H9 (cell line): ENCODE results near the gene PPP5C. TPM values are rescaled to one million over a fixed set of nuclear protein-coding genes. Genes with fewer than 3 reads are reported as not detected.

Experiments used
- DNase-seq: peaks from one replicate; pipeline ENCODE4 v3.0.0-alpha.2; 2017
- H2AFZ ChIP-seq: one replicate; pipeline ENCODE4 v1.6.1; 2013; ENCODE audit warnings: mild to moderate bottlenecking, low read length, control low read depth, moderate library complexity
- H2AK5ac ChIP-seq: 2 replicates; pipeline ENCODE4 v1.6.1; 2013; ENCODE audit warnings: low read length, control low read depth, mixed read lengths; ENCODE audit not compliant: insufficient read length
- H2BK120ac ChIP-seq: one replicate; pipeline ENCODE4 v1.6.1; 2013; ENCODE audit warnings: low read depth, mild to moderate bottlenecking, low read length, control low read depth, inconsistent platforms; ENCODE audit not compliant: poor library complexity, severe bottlenecking
- H2BK12ac ChIP-seq: 2 replicates; pipeline ENCODE4 v1.6.1; 2013; ENCODE audit warnings: low read length, control low read depth, mixed read lengths, low read depth; ENCODE audit not compliant: insufficient read length
- H2BK15ac ChIP-seq: 2 replicates; pipeline ENCODE4 v1.6.1; 2013; ENCODE audit warnings: low read depth, low read length, control low read depth
- H2BK20ac ChIP-seq: one replicate; pipeline ENCODE4 v1.6.1; 2013; ENCODE audit warnings: low read depth, mild to moderate bottlenecking, low read length, control low read depth, inconsistent platforms; ENCODE audit not compliant: poor library complexity, severe bottlenecking
- H2BK5ac ChIP-seq: 2 replicates; pipeline ENCODE4 v1.6.1; 2013; ENCODE audit warnings: low read length, control low read depth, mixed read lengths; ENCODE audit not compliant: insufficient read length
- H3K14ac ChIP-seq: 2 replicates; pipeline ENCODE4 v1.6.1; 2013; ENCODE audit warnings: low read length, control low read depth; ENCODE audit not compliant: insufficient read depth
- H3K18ac ChIP-seq: 2 replicates; pipeline ENCODE4 v1.6.1; 2013; ENCODE audit warnings: low read depth, mild to moderate bottlenecking, mixed read lengths, low read length, control low read depth; ENCODE audit not compliant: insufficient read length
- H3K23ac ChIP-seq: 2 replicates; pipeline ENCODE4 v1.6.1; 2013; ENCODE audit warnings: low read length, control low read depth, mixed read lengths, low read depth; ENCODE audit not compliant: insufficient read length
- H3K23me2 ChIP-seq: 2 replicates; pipeline ENCODE4 v1.6.1; 2013; ENCODE audit warnings: low read depth, mild to moderate bottlenecking, mixed read lengths, low read length, control low read depth; ENCODE audit not compliant: insufficient read length, poor library complexity, severe bottlenecking
- H3K27ac ChIP-seq: 2 replicates; pipeline ENCODE4 v1.5.1; 2013; ENCODE audit warnings: low read length, control low read depth, mixed read lengths, low read depth; ENCODE audit not compliant: insufficient read length
- H3K27me3 ChIP-seq: 2 replicates; pipeline ENCODE4 v1.6.1; 2013; ENCODE audit warnings: low read length, control low read depth, inconsistent platforms; ENCODE audit not compliant: insufficient read depth
- H3K4ac ChIP-seq: 2 replicates; pipeline ENCODE4 v1.6.1; 2013; ENCODE audit warnings: low read depth, mild to moderate bottlenecking, control low read depth, inconsistent platforms, low read length, moderate library complexity
- H3K4me1 ChIP-seq: 2 replicates; pipeline ENCODE4 v1.6.1; 2013; ENCODE audit warnings: low read length, control low read depth, inconsistent platforms; ENCODE audit not compliant: insufficient read depth
- H3K4me2 ChIP-seq: 2 replicates; pipeline ENCODE4 v1.6.1; 2013; ENCODE audit warnings: low read length, control low read depth, mixed read lengths; ENCODE audit not compliant: insufficient read length, insufficient read depth
- H3K56ac ChIP-seq: 2 replicates; pipeline ENCODE4 v1.6.1; 2013; ENCODE audit warnings: low read depth, mild to moderate bottlenecking, mixed read lengths, low read length, control low read depth; ENCODE audit not compliant: insufficient read length
- H3K79me1 ChIP-seq: 2 replicates; pipeline ENCODE4 v1.6.1; 2013; ENCODE audit warnings: low read depth, mild to moderate bottlenecking, moderate library complexity, low read length, control low read depth, inconsistent platforms; ENCODE audit not compliant: insufficient read depth, poor library complexity, severe bottlenecking
- H3K79me2 ChIP-seq: 2 replicates; pipeline ENCODE4 v1.6.1; 2013; ENCODE audit warnings: low read length, control low read depth, inconsistent platforms; ENCODE audit not compliant: insufficient read depth
- H3K9ac ChIP-seq: 2 replicates; pipeline ENCODE4 v1.6.1; 2013; ENCODE audit warnings: low read length, control low read depth, mixed read lengths; ENCODE audit not compliant: insufficient read length; ENCODE audit errors: extremely low read depth
- H3K9me3 ChIP-seq: one replicate; pipeline ENCODE4 v1.6.1; 2013; ENCODE audit warnings: low read depth, low read length, inconsistent platforms; ENCODE audit not compliant: control insufficient read depth
- H3T11ph ChIP-seq: one replicate; pipeline ENCODE4 v1.6.1; 2013; ENCODE audit warnings: mild to moderate bottlenecking, low read length, control low read depth, inconsistent platforms
- H4K20me1 ChIP-seq: one replicate; pipeline ENCODE4 v1.6.1; 2013; ENCODE audit not compliant: control insufficient read depth, insufficient read length, insufficient read depth
- H4K5ac ChIP-seq: 2 replicates; pipeline ENCODE4 v1.6.1; 2013; ENCODE audit warnings: low read depth, mild to moderate bottlenecking, mixed read lengths, low read length, control low read depth; ENCODE audit not compliant: insufficient read length
- H4K8ac ChIP-seq: replicated peaks from 2 replicates; pipeline ENCODE4 v1.6.1; 2013; ENCODE audit warnings: low read length, control low read depth, mixed read lengths, low read depth; ENCODE audit not compliant: insufficient read length
- H4K91ac ChIP-seq: 2 replicates; pipeline ENCODE4 v1.6.1; 2013; ENCODE audit warnings: low read depth, mild to moderate bottlenecking, moderate library complexity, mixed read lengths, low read length, control low read depth; ENCODE audit not compliant: insufficient read length
- H3K27ac Mint-ChIP-seq, 3 experiments: 2 replicates in 2 of 3; 3 replicates in 1 of 3; pipeline ENCODE4 v1.8.0; 2020 to 2021; ENCODE audit warnings: mixed read lengths in 3 of 3, mild to moderate bottlenecking in 1 of 3, moderate library complexity in 1 of 3
- H3K27me3 Mint-ChIP-seq: 2 replicates; pipeline ENCODE4 v1.8.0; 2021; ENCODE audit warnings: low read depth, mild to moderate bottlenecking, moderate library complexity, mixed read lengths
- H3K36me3 Mint-ChIP-seq, 3 experiments: 2 replicates in 2 of 3; 3 replicates in 1 of 3; pipeline ENCODE4 v1.8.0; 2020 to 2021; ENCODE audit warnings: low read depth in 3 of 3, mixed read lengths in 3 of 3; ENCODE audit not compliant: insufficient read depth in 1 of 3
- H3K4me1 Mint-ChIP-seq, 2 experiments: 2 replicates each; pipeline ENCODE4 v1.8.0; 2020; ENCODE audit warnings: mixed read lengths in 2 of 2
- H3K4me3 Mint-ChIP-seq, 2 experiments: 2 replicates in 1 of 2; 3 replicates in 1 of 2; pipeline ENCODE4 v1.8.0; 2020 to 2021; ENCODE audit warnings: mild to moderate bottlenecking in 2 of 2, mixed read lengths in 2 of 2, moderate library complexity in 1 of 2
- H3K9me3 Mint-ChIP-seq, 2 experiments: 2 replicates in 1 of 2; 3 replicates in 1 of 2; pipeline ENCODE4 v1.8.0; 2020; ENCODE audit warnings: mild to moderate bottlenecking in 2 of 2, mixed read lengths in 2 of 2, moderate library complexity in 1 of 2
- CTCF ChIP-seq: fragments of 200-600 bp; sonication (generic); conservative IDR thresholded peaks from 3 replicates; pipeline ENCODE4 v1.8.0; 2021; ENCODE audit warnings: antibody characterized with exemption, mild to moderate bottlenecking
- WGBS: extraction: QIAGEN DNeasy Blood & Tissue Kit; methylation state at CpG from one replicate; pipeline ENCODE4 v1.1.7; 2013; ENCODE audit warnings: missing lambda C conversion rate, low lambda C conversion rate, mixed read lengths; ENCODE audit not compliant: insufficient read length; ENCODE audit errors: extremely low coverage; 5-methylcytosine and 5-hydroxymethylcytosine counted together
- total RNA-seq: library from RNA; stranded (reverse); gene quantifications from 2 replicates; pipeline ENCODE4 v1.2.1, GENCODE V29; 2021

Gene PPP5C
- total RNA-seq, 1 experiment from 2014 or later, result 108 TPM

- Histone ChIP-seq H2BK15ac (no peak overlapping the region), H4K91ac (no peak overlapping the region), H2BK12ac (no peak overlapping the region), H3K14ac (no peak overlapping the region), H2AK5ac (no peak overlapping the region), H3K27me3 (no peaks in the 10 kb centered on the region), H2BK5ac (no peak overlapping the region), H3K4me1 (no peaks in the 10 kb centered on the region), H4K20me1 (no peaks in the 10 kb centered on the region), H3K79me1 (no peaks in the 10 kb centered on the region), H3K18ac (no peak overlapping the region), H3K56ac (no peak overlapping the region), H4K8ac (no peak overlapping the region), H4K5ac (no peak overlapping the region), H3K27ac (no peak overlapping the region), H2BK120ac (no peak overlapping the region), H3K4me2 (no peak overlapping the region), H3K79me2 (no peaks in the 10 kb centered on the region), H3K9ac (no peak overlapping the region), H3K23me2 (no peaks in the 10 kb centered on the region), H2BK20ac (no peak overlapping the region), H3T11ph (no peak overlapping the region), H3K23ac (no peak overlapping the region), H3K4ac (no peak overlapping the region), H2AFZ (no peak overlapping the region), H3K9me3 (no peaks in the 10 kb centered on the region)
- WGBS, result no CpG with 5 or more reads among the region's 33 CpGs
- Mint-ChIP-seq H3K9me3 (peaks cover 2 to 5% of the 10 kb centered on the region in 2 experiments; a peak in 2 of 5 replicates), H3K27me3 (no peaks in the 10 kb centered on the region), H3K4me3 (no peak overlapping the region), H3K4me1 (peaks cover 7 to 33% of the 10 kb centered on the region in 2 experiments; a peak in 3 of 4 replicates), H3K36me3 (peaks cover 40 to 54% (median 44%) of the 10 kb centered on the region in 3 experiments), H3K27ac (peak overlapping the region in 2 of 3 experiments; percentile 75 to 88; a peak in 3 of 7 replicates)
- no peak for DNase-seq
- no peak for TF ChIP-seq CTCF
Measured at GRCh38 chr19:46391296-46392251, 44.7 kb downstream of the PPP5C start.
